ENCODE data around the gene NANOS1. TPM values are rescaled to one million over a fixed set of nuclear protein-coding genes. Genes with fewer than 3 reads are reported as not detected.
A peak's percentile ranks its signal among the peaks of the same experiment; 100 is the strongest.

The NANOS1 gene
- total RNA-seq, 1 donor from 2014 or later = not detected

- Histone ChIP-seq H3K27me3 (no peaks in the 10 kb centered on the region), H3K9me3 (no peaks in the 10 kb centered on the region), H3K4me1 (no peaks in the 10 kb centered on the region), H3K36me3 (no peaks in the 10 kb centered on the region), H3K4me3 (no peak overlapping the region), H3K27ac (no peak overlapping the region)
- DNase-seq (ENCODE audit: extremely low spot score in 2 of 2) = peak in 1 of 2 donors; percentile 74
- intact Hi-C loops (cut with DNase I) = no loop called here
- TF ChIP-seq POLR2A (IDR thresholded peaks at IDR 0.05) = no peak
- TF ChIP-seq POLR2AphosphoS5 (IDR thresholded peaks at IDR 0.05; ENCODE audit: insufficient read depth in 1 of 2, low read depth in 1 of 2) = no peak
- TF ChIP-seq CTCF (IDR thresholded peaks at IDR 0.05) = no peak
Observed at GRCh38 chr10:118992496-118992895, 37.0 kb upstream of the NANOS1 start.

GRCh38 chr10:118993214-118993613, 36.3 kb upstream of the NANOS1 start:
- Histone ChIP-seq H3K36me3 (no peaks in the 10 kb centered on the region), H3K4me3 (no peak overlapping the region), H3K27ac (no peak overlapping the region), H3K9me3 (no peaks in the 10 kb centered on the region), H3K27me3 (no peaks in the 10 kb centered on the region), H3K4me1 (no peaks in the 10 kb centered on the region)
- TF ChIP-seq POLR2A (IDR thresholded peaks at IDR 0.05) = no peak
- no peak for TF ChIP-seq CTCF (IDR thresholded peaks at IDR 0.05)
- TF ChIP-seq POLR2AphosphoS5 (IDR thresholded peaks at IDR 0.05; ENCODE audit: insufficient read depth in 1 of 2, low read depth in 1 of 2) = no peak
- DNase-seq (ENCODE audit: extremely low spot score in 2 of 2) = peak in 1 of 2 donors; percentile 74
- intact Hi-C loops (cut with DNase I) = no loop called here

- intact Hi-C loops (cut with DNase I) = no loop called here
- Histone ChIP-seq H3K27me3 (no peaks in the 10 kb centered on the region), H3K4me3 (no peak overlapping the region), H3K27ac (no peak overlapping the region), H3K4me1 (no peaks in the 10 kb centered on the region), H3K9me3 (no peaks in the 10 kb centered on the region), H3K36me3 (no peaks in the 10 kb centered on the region)
- TF ChIP-seq CTCF (IDR thresholded peaks at IDR 0.05) (no peak), POLR2AphosphoS5 (IDR thresholded peaks at IDR 0.05; ENCODE audit: insufficient read depth in 1 of 2, low read depth in 1 of 2) (no peak), POLR2A (IDR thresholded peaks at IDR 0.05) (no peak)
- peak in 1 of 2 donors; percentile 58 for DNase-seq (ENCODE audit: extremely low spot score in 2 of 2)
Observed at GRCh38 chr10:118994321-118994720, 35.2 kb upstream of the NANOS1 start.

GRCh38 chr10:118995739-118996138, 33.8 kb upstream of the NANOS1 start:
- no peak for TF ChIP-seq POLR2AphosphoS5 (IDR thresholded peaks at IDR 0.05; ENCODE audit: insufficient read depth in 1 of 2, low read depth in 1 of 2)
- no peak for TF ChIP-seq CTCF (IDR thresholded peaks at IDR 0.05)
- no peak for TF ChIP-seq POLR2A (IDR thresholded peaks at IDR 0.05)
- no peaks in the 10 kb centered on the region for H3K9me3 ChIP-seq
- no peak overlapping the region for H3K4me3 ChIP-seq
- no peak for DNase-seq (ENCODE audit: extremely low spot score in 2 of 2)
- no peak overlapping the region for H3K27ac ChIP-seq
- H3K36me3 ChIP-seq = no peaks in the 10 kb centered on the region
- intact Hi-C loops (cut with DNase I) = no loop called here
- no peaks in the 10 kb centered on the region for H3K27me3 ChIP-seq
- H3K4me1 ChIP-seq = no peaks in the 10 kb centered on the region

GRCh38 chr10:118997379-118997778, 32.1 kb upstream of the NANOS1 start:
- no peaks in the 10 kb centered on the region for H3K9me3 ChIP-seq
- H3K36me3 ChIP-seq = no peaks in the 10 kb centered on the region
- no peak overlapping the region for H3K27ac ChIP-seq
- H3K4me3 ChIP-seq = no peak overlapping the region
- TF ChIP-seq CTCF (IDR thresholded peaks at IDR 0.05) (no peak), POLR2A (IDR thresholded peaks at IDR 0.05) (no peak), POLR2AphosphoS5 (IDR thresholded peaks at IDR 0.05; ENCODE audit: insufficient read depth in 1 of 2, low read depth in 1 of 2) (no peak)
- no peaks in the 10 kb centered on the region for H3K27me3 ChIP-seq
- H3K4me1 ChIP-seq = no peaks in the 10 kb centered on the region
- intact Hi-C loops (cut with DNase I) = no loop called here
- DNase-seq (ENCODE audit: extremely low spot score in 2 of 2) = no peak
